ENCODE results near the gene MPC1L. TPM values are rescaled to one million over a fixed set of nuclear protein-coding genes. Genes with fewer than 3 reads are reported as not detected.

MPC1L gene
- total RNA-seq, 1 experiment from 2014 or later = not detected

DNA sequence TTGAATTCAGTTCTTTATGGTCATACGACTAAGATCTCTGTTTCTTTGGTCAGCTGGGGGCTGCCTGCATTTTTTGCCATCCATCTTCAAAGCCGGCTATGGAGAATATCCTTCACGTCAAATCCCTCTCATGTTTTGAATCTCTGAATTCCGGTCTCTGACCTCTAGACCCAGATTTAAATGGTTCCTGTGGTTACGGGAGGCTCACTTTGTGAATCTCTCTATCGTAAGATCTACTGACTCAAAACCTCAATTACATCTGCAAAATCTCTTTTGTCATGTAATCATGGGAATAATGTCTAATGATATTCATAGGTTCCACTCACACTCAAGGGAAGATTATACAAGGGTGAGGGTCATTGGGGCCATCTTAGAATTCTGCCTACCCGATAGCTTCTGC is 5.7 kb upstream of the MPC1L start:
- Histone ChIP-seq H3K27me3 (replicated peaks; ENCODE audit: control insufficient read depth, insufficient read depth, low read length) (no peaks in the 10 kb centered on the region), H3K4me3 (ENCODE audit: low read depth, low read length) (no peak overlapping the region), H3K36me3 (ENCODE audit: control insufficient read depth, insufficient read depth, low read length) (no peaks in the 10 kb centered on the region), H3K4me1 (no peaks in the 10 kb centered on the region), H3K9me3 (no peaks in the 10 kb centered on the region)
- BruUV-seq (replicated peaks) = no TSS peak
- H3K27me3 Mint-ChIP-seq (ENCODE audit: insufficient read depth, unreplicated experiment) = no peaks in the 10 kb centered on the region
- H3K9me3 Mint-ChIP-seq (ENCODE audit: unreplicated experiment) = no peaks in the 10 kb centered on the region
- TF ChIP-seq, protein P1, sequence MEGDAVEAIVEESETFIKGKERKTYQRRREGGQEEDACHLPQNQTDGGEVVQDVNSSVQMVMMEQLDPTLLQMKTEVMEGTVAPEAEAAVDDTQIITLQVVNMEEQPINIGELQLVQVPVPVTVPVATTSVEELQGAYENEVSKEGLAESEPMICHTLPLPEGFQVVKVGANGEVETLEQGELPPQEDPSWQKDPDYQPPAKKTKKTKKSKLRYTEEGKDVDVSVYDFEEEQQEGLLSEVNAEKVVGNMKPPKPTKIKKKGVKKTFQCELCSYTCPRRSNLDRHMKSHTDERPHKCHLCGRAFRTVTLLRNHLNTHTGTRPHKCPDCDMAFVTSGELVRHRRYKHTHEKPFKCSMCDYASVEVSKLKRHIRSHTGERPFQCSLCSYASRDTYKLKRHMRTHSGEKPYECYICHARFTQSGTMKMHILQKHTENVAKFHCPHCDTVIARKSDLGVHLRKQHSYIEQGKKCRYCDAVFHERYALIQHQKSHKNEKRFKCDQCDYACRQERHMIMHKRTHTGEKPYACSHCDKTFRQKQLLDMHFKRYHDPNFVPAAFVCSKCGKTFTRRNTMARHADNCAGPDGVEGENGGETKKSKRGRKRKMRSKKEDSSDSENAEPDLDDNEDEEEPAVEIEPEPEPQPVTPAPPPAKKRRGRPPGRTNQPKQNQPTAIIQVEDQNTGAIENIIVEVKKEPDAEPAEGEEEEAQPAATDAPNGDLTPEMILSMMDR (IDR thresholded peaks at IDR 0.05; ENCODE audit: insufficient read depth in 1 of 2, low read depth in 1 of 2, low read length in 1 of 2, severe bottlenecking in 1 of 2, unreplicated experiment in 1 of 2) = no peak
- no peaks in the 10 kb centered on the region for H3K36me3 Mint-ChIP-seq (ENCODE audit: insufficient read depth, unreplicated experiment)
- ChIA-PET POLR2A (no interaction called here), CTCF (interaction anchor here (1.1 kb wide), 1 partner anchor 12 kb away, joined by 3 read pairs; no protein-coding TSS in a partner anchor)
- H3K4me1 Mint-ChIP-seq (ENCODE audit: low read depth, unreplicated experiment) = no peaks in the 10 kb centered on the region
- DNase-seq = no peak
- H3K27ac Mint-ChIP-seq (ENCODE audit: unreplicated experiment) = no peak overlapping the region
- no peak overlapping the region for H3K4me3 Mint-ChIP-seq (ENCODE audit: unreplicated experiment)
- intact Hi-C loops (cut with micrococcal nuclease; ENCODE audit: unreplicated experiment) = no loop called here

GRCh38 chrX:40622479-40623138 is 619 bp upstream of the MPC1L start:
- no peak overlapping the region for H3K4me3 Mint-ChIP-seq (ENCODE audit: unreplicated experiment)
- Histone ChIP-seq H3K4me1 (no peaks in the 10 kb centered on the region), H3K4me3 (ENCODE audit: low read depth, low read length) (no peak overlapping the region), H3K9me3 (no peaks in the 10 kb centered on the region), H3K36me3 (ENCODE audit: control insufficient read depth, insufficient read depth, low read length) (no peaks in the 10 kb centered on the region), H3K27me3 (replicated peaks; ENCODE audit: control insufficient read depth, insufficient read depth, low read length) (no peaks in the 10 kb centered on the region)
- CTCF ChIA-PET = no interaction called here
- H3K9me3 Mint-ChIP-seq (ENCODE audit: unreplicated experiment) = no peaks in the 10 kb centered on the region
- H3K4me1 Mint-ChIP-seq (ENCODE audit: low read depth, unreplicated experiment) = no peaks in the 10 kb centered on the region
- no peak for DNase-seq
- no TSS peak for BruUV-seq (replicated peaks)
- POLR2A ChIA-PET = no interaction called here
- TF ChIP-seq, protein P1 (IDR thresholded peaks at IDR 0.05; ENCODE audit: insufficient read depth in 1 of 2, low read depth in 1 of 2, low read length in 1 of 2, severe bottlenecking in 1 of 2, unreplicated experiment in 1 of 2) = no peak
- no peaks in the 10 kb centered on the region for H3K36me3 Mint-ChIP-seq (ENCODE audit: insufficient read depth, unreplicated experiment)
- intact Hi-C loops (cut with micrococcal nuclease; ENCODE audit: unreplicated experiment) = no loop called here
- H3K27me3 Mint-ChIP-seq (ENCODE audit: insufficient read depth, unreplicated experiment) = no peaks in the 10 kb centered on the region
- H3K27ac Mint-ChIP-seq (ENCODE audit: unreplicated experiment) = no peak overlapping the region

GRCh38 chrX:40623665-40624064 is 437 bp downstream of the MPC1L start:
- DNase-seq = no peak
- no peak overlapping the region for H3K4me3 ChIP-seq (ENCODE audit: low read depth, low read length)
- TF ChIP-seq, protein P1 (IDR thresholded peaks at IDR 0.05; ENCODE audit: insufficient read depth in 1 of 2, low read depth in 1 of 2, low read length in 1 of 2, severe bottlenecking in 1 of 2, unreplicated experiment in 1 of 2) = no peak
- no peaks in the 10 kb centered on the region for H3K27me3 Mint-ChIP-seq (ENCODE audit: insufficient read depth, unreplicated experiment)
- H3K36me3 Mint-ChIP-seq (ENCODE audit: insufficient read depth, unreplicated experiment) = peaks cover 5% of the 10 kb centered on the region
- H3K36me3 ChIP-seq (ENCODE audit: control insufficient read depth, insufficient read depth, low read length) = no peaks in the 10 kb centered on the region
- H3K9me3 ChIP-seq = no peaks in the 10 kb centered on the region
- ChIA-PET POLR2A (no interaction called here), CTCF (no interaction called here)
- H3K4me1 ChIP-seq = no peaks in the 10 kb centered on the region
- H3K9me3 Mint-ChIP-seq (ENCODE audit: unreplicated experiment) = no peaks in the 10 kb centered on the region
- no peaks in the 10 kb centered on the region for H3K27me3 ChIP-seq (replicated peaks; ENCODE audit: control insufficient read depth, insufficient read depth, low read length)
- H3K4me1 Mint-ChIP-seq (ENCODE audit: low read depth, unreplicated experiment) = no peaks in the 10 kb centered on the region
- H3K4me3 Mint-ChIP-seq (ENCODE audit: unreplicated experiment) = no peak overlapping the region
- H3K27ac Mint-ChIP-seq (ENCODE audit: unreplicated experiment) = no peak overlapping the region
- intact Hi-C loops (cut with micrococcal nuclease; ENCODE audit: unreplicated experiment) = no loop called here
- BruUV-seq (replicated peaks) = no TSS peak

All from Caco-2 (cell line).